Measurements from ENCODE around the gene MICAL2. TPM values are rescaled to one million over a fixed set of nuclear protein-coding genes. Genes with fewer than 3 reads are reported as not detected.

The MICAL2 gene
- total RNA-seq, 1 donor from 2014 or later = 0.27 TPM

- ChIA-PET CTCF (no interaction called here), POLR2A (no interaction called here)
- no peak for ATAC-seq (ENCODE audit: low read depth)
Observed at GRCh38 chr11:12312132-12312531, 201.7 kb downstream of the MICAL2 start.

More at GRCh38 chr11:12312132-12312531, 201.7 kb downstream of the MICAL2 start:
- DNase-seq = no peak
- TF ChIP-seq, protein P1, sequence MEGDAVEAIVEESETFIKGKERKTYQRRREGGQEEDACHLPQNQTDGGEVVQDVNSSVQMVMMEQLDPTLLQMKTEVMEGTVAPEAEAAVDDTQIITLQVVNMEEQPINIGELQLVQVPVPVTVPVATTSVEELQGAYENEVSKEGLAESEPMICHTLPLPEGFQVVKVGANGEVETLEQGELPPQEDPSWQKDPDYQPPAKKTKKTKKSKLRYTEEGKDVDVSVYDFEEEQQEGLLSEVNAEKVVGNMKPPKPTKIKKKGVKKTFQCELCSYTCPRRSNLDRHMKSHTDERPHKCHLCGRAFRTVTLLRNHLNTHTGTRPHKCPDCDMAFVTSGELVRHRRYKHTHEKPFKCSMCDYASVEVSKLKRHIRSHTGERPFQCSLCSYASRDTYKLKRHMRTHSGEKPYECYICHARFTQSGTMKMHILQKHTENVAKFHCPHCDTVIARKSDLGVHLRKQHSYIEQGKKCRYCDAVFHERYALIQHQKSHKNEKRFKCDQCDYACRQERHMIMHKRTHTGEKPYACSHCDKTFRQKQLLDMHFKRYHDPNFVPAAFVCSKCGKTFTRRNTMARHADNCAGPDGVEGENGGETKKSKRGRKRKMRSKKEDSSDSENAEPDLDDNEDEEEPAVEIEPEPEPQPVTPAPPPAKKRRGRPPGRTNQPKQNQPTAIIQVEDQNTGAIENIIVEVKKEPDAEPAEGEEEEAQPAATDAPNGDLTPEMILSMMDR (IDR thresholded peaks at IDR 0.05) = no peak
- Mint-ChIP-seq H3K27ac (no peak overlapping the region), H3K4me3 (no peak overlapping the region), H3K4me1 (no peaks in the 10 kb centered on the region), H3K36me3 (ENCODE audit: low read depth) (no peaks in the 10 kb centered on the region), H3K27me3 (peaks cover 6% of the 10 kb centered on the region), H3K9me3 (peaks cover 16% of the 10 kb centered on the region)
- intact Hi-C loops (cut with micrococcal nuclease) = no loop called here

Other genes starting within 250 kb of the MICAL2 start
- 0.12 TPM in 1 of 2 replicates, not detected in the other for gene DKK3, start 102.0 kb upstream of the MICAL2 start, total RNA-seq

Measured in activated B cell treated with CpG ODN at 0.5 μM for 24 hours (primary cell).